GM18519 (cell line): ENCODE data around the gene SORBS1.
"Not testable (repeated sequence)": the region's sequence is repeated elsewhere in the genome, so short reads cannot be mapped to it uniquely, and the experiment has no call there.

Source experiments
- ATAC-seq: cut with Tn5 transposase; IDR thresholded peaks from one replicate; pipeline ENCODE4 v1.9.1; 2021; ENCODE audit warnings: mild to moderate bottlenecking, moderate library complexity; ENCODE audit not compliant: unreplicated experiment, low FRiP score

The SORBS1 gene

GRCh38 chr10:95363303-95363912 lies 197.8 kb downstream of the SORBS1 start:
- no peak for ATAC-seq

GRCh38 chr10:95360122-95360714 lies 201.0 kb downstream of the SORBS1 start:
- ATAC-seq: peak; percentile 45

- ATAC-seq: no peak
Observed at GRCh38 chr10:95359466-95359865, 201.7 kb downstream of the SORBS1 start.

- no peak for ATAC-seq
Observed at GRCh38 chr10:95356190-95356955, 204.8 kb downstream of the SORBS1 start.

- ATAC-seq: no peak
Observed at GRCh38 chr10:95355301-95355700, 205.9 kb downstream of the SORBS1 start.

- no peak for ATAC-seq
Observed at GRCh38 chr10:95354110-95354509, 207.1 kb downstream of the SORBS1 start.

- ATAC-seq: no peak
Observed at GRCh38 chr10:95353123-95353522, 208.0 kb downstream of the SORBS1 start.

GRCh38 chr10:95352684-95353083 lies 208.5 kb downstream of the SORBS1 start:
- no peak for ATAC-seq

- no peak for ATAC-seq
Observed at GRCh38 chr10:95350830-95351228, 210.3 kb downstream of the SORBS1 start.

- ATAC-seq: no peak
Observed at GRCh38 chr10:95350219-95350829, 210.8 kb downstream of the SORBS1 start.

GRCh38 chr10:95347402-95347766 lies 213.8 kb downstream of the SORBS1 start:
- ATAC-seq: not testable (repeated sequence)

- no peak for ATAC-seq
Observed at GRCh38 chr10:95346715-95347401, 214.3 kb downstream of the SORBS1 start.

- ATAC-seq: no peak
Observed at GRCh38 chr10:95343573-95343972, 217.6 kb downstream of the SORBS1 start.

- no peak for ATAC-seq
Observed at GRCh38 chr10:95341716-95342130, 219.4 kb downstream of the SORBS1 start.

GRCh38 chr10:95339863-95340262 lies 221.3 kb downstream of the SORBS1 start:
- no peak for ATAC-seq

- ATAC-seq: no peak
Observed at GRCh38 chr10:95337423-95338160, 223.6 kb downstream of the SORBS1 start.

GRCh38 chr10:95336702-95337101 lies 224.5 kb downstream of the SORBS1 start:
- ATAC-seq: no peak

- ATAC-seq: no peak
Observed at GRCh38 chr10:95335933-95336699, 225.1 kb downstream of the SORBS1 start.

- no peak for ATAC-seq
Observed at GRCh38 chr10:95334805-95335144, 226.4 kb downstream of the SORBS1 start.
